NCI-H1105 treated with DMSO at 0.1 percent for 48 hours (cell line): ENCODE data around the gene IL1RL1.
"Not testable (repeated sequence)": the region's sequence is repeated elsewhere in the genome, so short reads cannot be mapped to it uniquely, and the experiment has no call there.

Experiments
- DNase-seq: peaks from one replicate; lab custom pipeline; 2025; lab: John Stamatoyannopoulos, UW

The IL1RL1 gene

GRCh38 chr2:102294802-102295489 lies 16.4 kb upstream of the IL1RL1 start:
- DNase-seq = no peak

- DNase-seq = no peak
These were observed 15.8 kb upstream of the IL1RL1 start for GRCh38 chr2:102295566-102295965.

GRCh38 chr2:102296449-102296848 lies 14.9 kb upstream of the IL1RL1 start:
- no peak for DNase-seq

GRCh38 chr2:102297891-102298290 lies 13.5 kb upstream of the IL1RL1 start:
- DNase-seq = no peak

GRCh38 chr2:102301867-102302362 lies 9.4 kb upstream of the IL1RL1 start:
- DNase-seq = no peak

- DNase-seq = no peak
These were observed 8.9 kb upstream of the IL1RL1 start for GRCh38 chr2:102302458-102302857.

- DNase-seq = no peak
These were observed 7.8 kb upstream of the IL1RL1 start for GRCh38 chr2:102303589-102303988.

- DNase-seq = no peak
These were observed 7.1 kb upstream of the IL1RL1 start for GRCh38 chr2:102304268-102304667.

GRCh38 chr2:102304711-102305611 lies 6.4 kb upstream of the IL1RL1 start:
- DNase-seq = no peak

- no peak for DNase-seq
These were observed 5.2 kb upstream of the IL1RL1 start for GRCh38 chr2:102306125-102306524.

GRCh38 chr2:102313025-102313424 lies 1.7 kb downstream of the IL1RL1 start:
- DNase-seq = no peak

- DNase-seq = no peak
These were observed 2.1 kb downstream of the IL1RL1 start for GRCh38 chr2:102313471-102313870.

GRCh38 chr2:102313950-102314349 lies 2.6 kb downstream of the IL1RL1 start:
- no peak for DNase-seq

GRCh38 chr2:102315921-102316320 lies 4.6 kb downstream of the IL1RL1 start:
- no peak for DNase-seq

GRCh38 chr2:102317715-102318114 lies 6.4 kb downstream of the IL1RL1 start:
- DNase-seq = no peak

- no peak for DNase-seq
These were observed 7.1 kb downstream of the IL1RL1 start for GRCh38 chr2:102318437-102318836.

- DNase-seq = no peak
These were observed 10.8 kb downstream of the IL1RL1 start for GRCh38 chr2:102321941-102322719.

GRCh38 chr2:102324914-102325313 lies 13.6 kb downstream of the IL1RL1 start:
- DNase-seq = not testable (repeated sequence)

GRCh38 chr2:102331311-102331980 lies 20.1 kb downstream of the IL1RL1 start:
- DNase-seq = no peak

GRCh38 chr2:102334486-102334885 lies 23.1 kb downstream of the IL1RL1 start:
- no peak for DNase-seq

- no peak for DNase-seq
These were observed 24.6 kb downstream of the IL1RL1 start for GRCh38 chr2:102335871-102336366.
